8988T (cell line): Measurements from ENCODE around the gene GPC3.

Experiments
- DNase-seq: peaks from one replicate; pipeline ENCODE4 v3.0.0; 2011

Gene GPC3

DNA sequence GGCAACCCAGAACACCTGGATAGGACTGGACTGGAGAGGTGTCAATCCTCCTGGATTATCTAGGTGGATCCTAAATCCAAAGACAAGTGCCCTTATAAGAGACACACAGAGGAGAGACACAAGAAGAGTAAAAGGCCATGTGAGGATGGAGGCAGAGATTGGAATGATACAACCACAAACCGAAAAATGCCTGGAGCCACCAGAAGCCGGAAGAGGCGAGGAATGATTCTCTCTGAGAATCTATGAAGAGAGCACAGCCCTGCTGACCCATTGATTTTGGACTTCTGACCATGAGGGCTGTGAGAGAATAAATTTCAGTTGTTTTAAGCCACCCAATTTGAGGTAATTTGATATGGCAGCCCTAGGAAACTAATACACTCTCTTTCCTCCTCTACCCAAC lies 20.1 kb downstream of the GPC3 start:
- no peak for DNase-seq

GRCh38 chrX:133961046-133961445 lies 24.3 kb downstream of the GPC3 start:
- DNase-seq = no peak

GRCh38 chrX:133959972-133960371 lies 25.4 kb downstream of the GPC3 start:
- DNase-seq = no peak

DNA sequence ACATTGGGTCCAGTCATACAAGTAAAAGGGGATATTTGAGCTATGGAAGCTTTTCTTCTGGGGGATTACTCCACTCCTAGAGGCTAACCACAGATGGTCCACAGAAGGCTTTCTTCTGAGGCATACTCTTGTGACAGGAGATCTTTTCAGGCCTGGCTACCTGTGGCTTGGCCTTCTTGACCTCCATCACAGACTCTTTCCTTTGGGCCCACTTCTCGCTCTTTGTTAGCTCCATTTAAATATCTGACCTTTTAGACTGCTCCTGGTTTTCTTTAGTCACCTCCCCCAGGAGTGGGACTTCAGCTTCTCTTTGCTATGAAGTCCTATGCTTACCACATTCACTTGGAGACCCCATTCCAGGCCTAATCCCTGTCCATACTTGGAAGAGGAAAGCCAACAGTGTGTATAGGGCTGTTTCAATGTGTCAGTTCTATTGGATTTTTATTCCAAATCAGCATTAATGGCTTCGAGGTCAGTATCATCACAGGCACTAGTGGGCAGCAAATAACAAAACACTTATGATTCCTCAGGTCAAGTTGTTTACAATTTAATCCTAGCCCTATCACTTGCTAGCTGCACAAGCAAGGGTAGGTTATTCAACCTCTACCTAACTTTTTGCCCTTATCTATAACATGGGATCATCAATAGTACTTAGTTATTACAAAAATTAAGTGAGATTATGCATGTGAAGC lies 26.3 kb downstream of the GPC3 start:
- no peak for DNase-seq

GRCh38 chrX:133956570-133957340 lies 28.6 kb downstream of the GPC3 start:
- DNase-seq = no peak

DNA sequence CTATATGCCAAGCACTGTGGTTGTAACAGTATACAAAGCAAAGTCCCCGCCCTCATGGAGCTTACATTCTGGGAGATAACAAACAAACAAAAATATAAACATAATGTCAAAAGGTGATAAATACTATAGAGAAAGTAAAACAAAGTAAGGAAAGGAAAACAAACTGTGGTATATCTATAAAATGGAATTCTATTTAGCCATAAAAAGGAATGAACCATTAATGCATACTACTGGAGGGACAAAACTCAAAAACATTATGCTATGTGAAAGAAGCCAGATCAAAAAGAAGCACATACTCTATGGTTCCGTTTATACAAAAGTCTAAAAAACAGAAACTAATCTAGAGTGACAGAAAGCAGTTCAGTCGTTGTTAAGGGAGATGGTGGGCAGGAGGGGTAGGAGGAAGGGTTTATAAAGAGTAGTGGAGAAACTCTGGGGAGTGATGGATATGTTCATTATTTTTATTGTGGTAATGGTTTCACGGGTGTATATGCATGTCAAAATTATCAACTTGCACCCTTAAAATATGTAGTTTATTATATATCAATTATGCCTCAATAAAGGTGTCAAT lies 31.5 kb downstream of the GPC3 start:
- DNase-seq = no peak

DNA sequence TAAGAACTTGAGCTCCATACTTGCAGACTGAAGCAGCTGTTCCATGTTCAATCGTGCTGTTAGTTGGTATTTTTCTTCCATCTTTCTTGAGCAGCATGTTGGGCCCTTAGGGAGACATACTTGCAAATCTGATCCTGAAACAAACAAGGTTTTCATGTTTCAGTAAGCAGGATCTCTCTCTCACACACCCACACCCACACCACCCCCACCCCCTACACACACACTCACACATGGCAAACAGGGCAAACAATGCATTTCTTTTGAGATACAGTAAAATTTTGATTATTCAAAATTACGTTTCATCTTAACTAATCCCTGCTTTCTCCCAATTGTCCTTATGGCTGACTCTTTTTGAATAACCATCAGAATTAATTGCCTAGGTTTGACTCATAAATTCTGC lies 32.3 kb downstream of the GPC3 start:
- DNase-seq = no peak

- DNase-seq = no peak
These were observed 34.3 kb downstream of the GPC3 start for GRCh38 chrX:133951098-133951497.

DNA sequence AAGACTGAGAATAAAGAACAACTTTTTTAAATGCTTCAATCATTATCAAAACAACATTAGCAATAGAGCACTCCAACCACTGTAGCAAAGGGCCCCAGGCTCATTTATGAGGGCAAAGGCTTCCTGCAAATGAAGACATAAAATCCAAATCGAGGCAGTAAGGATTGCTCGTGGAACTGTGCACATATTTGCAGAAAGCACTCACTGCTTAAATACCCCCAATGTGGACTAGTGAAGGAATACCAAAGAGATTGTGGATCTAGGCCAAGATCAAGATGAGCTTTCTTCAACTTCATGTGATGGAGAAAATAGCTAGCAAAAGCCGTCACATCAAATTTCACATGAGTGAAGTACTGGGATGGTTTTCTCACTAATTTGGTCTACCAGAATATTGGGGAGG lies 35.2 kb downstream of the GPC3 start:
- DNase-seq = no peak

DNA sequence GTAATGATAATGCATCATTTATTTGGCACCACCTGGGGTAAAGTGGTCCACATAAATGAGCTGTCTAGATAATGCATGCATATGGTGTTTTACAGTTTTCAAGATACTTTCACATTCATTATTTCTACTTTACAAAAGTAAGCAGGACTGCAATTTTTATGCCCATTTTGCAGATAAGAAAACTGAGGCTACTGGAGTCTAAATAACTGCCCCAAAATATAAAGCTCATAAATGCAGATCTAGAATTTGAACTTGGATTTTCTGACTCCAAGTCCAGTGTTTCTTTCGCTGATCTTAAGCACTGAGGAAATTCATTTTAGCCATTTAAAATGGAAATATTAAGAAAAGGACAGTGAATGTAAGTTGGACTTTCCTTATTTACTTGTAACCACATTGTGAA lies 36.5 kb downstream of the GPC3 start:
- DNase-seq = no peak

- no peak for DNase-seq
These were observed 37.4 kb downstream of the GPC3 start for GRCh38 chrX:133947996-133948395.

DNA sequence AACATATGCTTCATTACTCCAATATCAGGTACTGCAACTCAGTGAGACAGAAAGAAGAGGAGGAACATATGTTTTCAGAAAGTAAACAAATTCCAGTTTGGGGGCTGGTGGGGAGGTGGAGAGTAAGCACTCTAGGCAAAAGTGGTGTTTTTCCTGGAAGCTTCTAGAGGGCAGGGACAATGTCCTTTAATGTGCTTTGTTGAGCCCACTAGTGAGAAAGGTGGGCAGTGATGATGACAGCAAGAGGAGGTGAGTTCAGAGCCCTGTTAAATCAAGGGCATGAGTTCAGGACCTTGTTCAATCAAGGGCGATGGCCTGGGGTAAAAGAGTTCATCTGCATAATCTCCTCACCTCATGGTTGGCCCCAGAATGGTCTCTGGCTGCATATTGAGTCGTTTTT lies 38.4 kb downstream of the GPC3 start:
- no peak for DNase-seq

DNA sequence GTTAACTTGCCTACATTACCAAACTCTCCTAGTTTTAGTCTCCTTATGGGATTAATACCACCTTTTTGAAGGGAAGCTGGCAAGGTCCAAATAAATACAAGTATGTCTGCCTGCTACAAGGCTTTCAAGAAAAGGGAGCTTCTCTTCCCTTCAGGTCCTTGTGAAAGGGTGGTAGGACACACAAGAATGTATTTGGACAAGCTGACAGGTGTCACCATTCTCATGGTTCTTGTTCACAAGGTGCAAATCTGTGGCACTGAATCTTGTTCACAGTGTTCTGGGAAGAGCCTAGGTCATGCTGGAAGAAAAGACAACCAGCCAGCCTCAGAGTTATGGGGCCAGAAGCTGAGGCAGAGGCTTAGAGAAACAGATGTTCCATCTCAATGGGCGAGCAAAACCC lies 41.9 kb downstream of the GPC3 start:
- no peak for DNase-seq

GRCh38 chrX:133939655-133940302 lies 45.6 kb downstream of the GPC3 start:
- no peak for DNase-seq

DNA sequence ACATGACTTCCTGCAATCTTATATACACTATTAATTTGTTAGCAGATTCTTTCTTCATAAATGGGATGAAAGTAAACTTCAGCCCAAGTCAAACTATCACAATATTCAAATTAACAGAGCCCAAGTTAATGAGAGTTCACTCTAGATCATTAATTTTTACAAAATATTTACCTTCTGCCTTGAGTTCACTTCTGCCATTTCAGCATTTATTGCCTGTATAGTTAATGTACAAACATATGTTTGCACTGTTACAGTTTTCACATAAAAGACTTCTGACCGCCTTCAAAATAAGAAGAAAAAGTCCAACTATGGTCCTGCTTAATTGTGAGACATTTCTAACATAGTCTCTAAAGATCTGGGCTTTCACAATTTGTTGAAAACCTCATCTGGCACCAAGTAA lies 46.9 kb downstream of the GPC3 start:
- DNase-seq = no peak

- DNase-seq = no peak
These were observed 48.4 kb downstream of the GPC3 start for GRCh38 chrX:133937022-133937421.

DNA sequence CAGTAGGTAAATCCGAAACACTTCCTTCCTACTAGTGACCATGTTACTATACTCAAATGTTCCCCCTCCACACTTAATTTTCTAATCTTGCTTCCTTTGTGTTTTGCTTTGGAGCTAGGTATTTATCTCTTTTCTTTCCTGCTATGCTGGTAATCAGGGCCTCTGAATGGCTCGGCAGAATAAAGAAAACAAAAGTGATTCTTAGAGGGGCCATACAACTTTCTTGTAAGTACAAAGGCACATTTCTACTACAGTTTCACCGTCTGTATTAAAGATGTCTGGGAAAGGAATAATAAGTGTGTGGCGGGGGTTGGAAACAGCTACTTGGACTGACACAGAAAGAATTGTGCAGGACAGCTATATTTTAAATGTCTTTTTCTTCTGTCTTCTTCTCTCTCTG lies 50.3 kb downstream of the GPC3 start:
- DNase-seq = no peak

- no peak for DNase-seq
These were observed 52.1 kb downstream of the GPC3 start for GRCh38 chrX:133933316-133933715.

GRCh38 chrX:133929836-133930464 lies 55.4 kb downstream of the GPC3 start:
- no peak for DNase-seq

GRCh38 chrX:133928365-133928764 lies 57.0 kb downstream of the GPC3 start:
- DNase-seq = no peak

DNA sequence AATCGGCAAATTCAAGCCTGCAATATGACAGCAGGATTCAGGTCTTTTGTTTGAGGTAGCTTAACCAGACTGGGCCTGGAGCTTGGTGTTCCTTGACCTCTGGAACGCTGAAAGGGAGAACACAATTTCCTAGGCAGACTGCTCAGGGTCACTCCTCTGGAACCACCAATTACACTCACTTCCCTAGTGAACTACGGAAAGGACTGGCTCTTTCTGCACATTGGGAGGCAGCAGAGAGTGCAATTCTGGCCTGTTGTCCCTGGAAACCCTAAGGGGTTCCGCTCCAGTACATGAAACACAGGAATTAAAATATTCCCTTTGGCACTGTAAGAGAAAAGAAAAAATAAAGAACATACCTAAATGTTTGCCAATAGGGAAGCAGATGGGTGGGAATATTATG lies 58.6 kb downstream of the GPC3 start:
- no peak for DNase-seq

GRCh38 chrX:133926099-133926498 lies 59.3 kb downstream of the GPC3 start:
- no peak for DNase-seq

DNA sequence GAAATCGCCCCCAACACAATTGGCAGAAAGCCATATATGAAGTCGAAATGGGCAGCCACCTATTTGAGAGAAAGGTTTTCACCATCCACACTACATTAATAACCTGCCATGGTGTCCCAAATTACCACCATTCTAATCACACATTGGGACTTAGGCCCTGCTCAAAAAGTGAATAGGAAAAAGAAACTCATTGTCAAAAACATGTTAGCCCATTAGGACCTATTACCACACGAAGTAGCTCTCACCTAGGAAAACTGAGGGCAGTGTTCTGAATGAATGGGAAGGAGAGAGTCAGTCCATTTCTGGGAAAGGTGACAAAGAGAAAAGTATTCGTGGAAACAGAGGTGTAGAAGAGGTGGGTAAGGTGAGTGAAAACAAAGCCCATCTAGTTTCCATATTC lies 60.8 kb downstream of the GPC3 start:
- no peak for DNase-seq
